Activated CD4-positive, alpha-beta T cell treated with anti-CD3 and anti-CD28 coated beads, Interleukin-2, amount 50 U/mL, for 1 hour (primary cell): ENCODE data around the gene SSNA1.

Experiments used
- DNase-seq: peaks from one replicate; pipeline ENCODE4 v3.0.0-alpha.2; 2020

SSNA1 gene

DNA sequence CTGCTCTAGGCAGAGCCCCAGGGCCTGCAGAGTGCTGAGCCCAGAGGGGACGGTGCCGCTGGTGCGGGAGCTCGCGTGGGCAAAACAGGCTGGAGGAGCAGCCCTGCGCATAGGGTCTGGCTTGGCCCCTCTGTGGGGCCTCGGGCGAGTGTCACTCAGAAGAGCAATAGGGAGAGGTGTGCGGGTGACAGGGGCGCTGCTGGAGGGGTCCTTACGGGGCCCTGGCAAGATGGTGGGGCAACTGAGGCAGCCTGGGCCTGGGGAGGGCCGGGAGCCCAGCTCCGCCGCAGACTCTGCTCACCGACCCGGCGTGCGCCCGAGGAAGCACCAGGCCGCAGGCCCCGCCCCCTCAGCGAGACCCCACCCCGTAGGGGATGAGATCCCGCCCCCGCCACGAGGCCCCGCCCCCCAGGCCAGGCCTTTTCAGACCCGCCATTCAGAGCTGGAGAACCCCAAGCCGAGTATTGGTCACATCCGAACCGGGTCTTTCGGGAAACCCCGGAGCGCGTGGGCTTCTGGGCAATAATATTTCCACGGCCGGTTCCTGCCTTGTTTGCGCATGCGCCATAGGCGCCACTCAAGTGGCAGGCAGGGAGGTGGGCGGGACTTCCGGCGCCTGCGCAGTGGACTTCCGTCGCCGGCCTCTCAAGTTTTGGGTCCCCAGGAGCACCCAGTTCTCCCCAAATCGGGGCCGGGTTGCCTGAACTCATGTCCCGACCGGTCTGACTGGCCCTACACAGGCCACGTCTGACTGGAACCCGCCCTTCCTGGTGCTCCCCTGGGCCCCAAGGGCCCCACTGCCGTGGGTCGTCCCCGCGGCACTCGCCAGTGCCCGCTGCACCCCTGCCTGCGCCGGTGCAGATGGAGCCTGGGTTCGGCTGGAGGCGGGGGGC lies 34.8 kb downstream of the SSNA1 start:
- peak; percentile 96 for DNase-seq

DNA sequence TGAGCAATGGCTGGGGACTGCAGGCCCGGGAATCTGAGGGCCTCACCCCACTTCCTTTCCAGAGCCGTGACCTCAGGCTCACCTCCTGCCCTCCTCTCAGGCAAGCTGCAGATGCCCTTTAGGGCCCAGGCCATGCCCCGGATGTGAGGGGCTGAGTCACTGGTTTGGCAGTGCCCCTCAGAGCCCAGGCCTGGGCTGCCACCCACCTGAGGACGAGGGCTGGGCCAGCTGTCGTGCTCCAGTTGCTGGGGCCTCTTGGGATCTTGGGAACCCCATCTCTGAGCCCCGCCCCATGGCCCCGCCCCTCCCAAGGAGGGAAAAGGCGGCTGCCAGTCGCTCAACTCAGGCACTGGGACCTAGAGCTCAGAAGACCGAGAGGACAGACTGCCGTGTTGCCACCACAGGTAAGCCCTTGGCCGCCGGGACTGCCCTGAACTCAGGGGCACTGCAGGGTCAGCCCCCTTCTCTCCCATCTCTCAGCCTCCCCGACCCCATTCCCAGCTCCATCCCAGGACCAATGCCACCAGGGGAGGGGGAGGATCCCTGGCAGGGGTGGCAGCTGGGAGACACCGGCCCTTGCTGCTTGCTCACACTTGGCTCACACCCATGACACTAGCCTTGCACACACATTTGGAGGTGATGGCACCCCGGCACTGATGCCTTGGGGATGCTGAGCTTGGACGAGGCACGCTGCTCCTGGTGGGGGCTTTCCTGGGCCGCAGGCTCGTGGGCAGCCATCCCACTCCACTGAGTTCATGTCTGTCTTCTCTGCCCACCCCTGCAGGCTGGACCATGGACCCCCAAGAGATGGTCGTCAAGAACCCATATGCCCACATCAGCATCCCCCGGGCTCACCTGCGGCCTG lies 36.6 kb downstream of the SSNA1 start, which contains the start of gene CYSRT1:
CYSRT1 (plus strand) TSS at position 345 of the 865 bp plus-strand sequence; CDS start at position 793, 448 bp downstream.
- no peak for DNase-seq

DNA sequence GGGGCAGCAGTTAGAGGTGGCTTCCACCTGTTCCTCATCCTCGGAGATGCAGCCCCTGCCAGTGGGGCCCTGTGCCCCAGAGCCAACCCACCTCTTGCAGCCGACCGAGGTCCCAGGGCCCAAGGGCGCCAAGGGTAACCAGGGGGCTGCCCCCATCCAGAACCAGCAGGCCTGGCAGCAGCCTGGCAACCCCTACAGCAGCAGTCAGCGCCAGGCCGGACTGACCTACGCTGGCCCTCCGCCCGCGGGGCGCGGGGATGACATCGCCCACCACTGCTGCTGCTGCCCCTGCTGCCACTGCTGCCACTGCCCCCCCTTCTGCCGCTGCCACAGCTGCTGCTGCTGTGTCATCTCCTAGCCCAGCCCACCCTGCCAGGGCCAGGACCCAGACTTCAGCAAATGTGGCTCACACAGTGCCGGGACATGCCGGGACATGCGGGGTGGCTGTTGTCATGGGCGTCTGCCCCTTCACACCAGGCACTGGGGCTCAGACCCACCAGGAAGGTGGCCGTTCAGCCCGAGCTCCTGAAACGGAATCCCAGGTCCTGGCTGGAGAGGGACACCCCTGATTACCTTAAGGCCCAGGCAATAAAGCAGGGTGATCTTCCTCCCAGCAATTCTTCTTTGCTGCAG lies 37.3 kb downstream of the SSNA1 start:
- no peak for DNase-seq

DNA sequence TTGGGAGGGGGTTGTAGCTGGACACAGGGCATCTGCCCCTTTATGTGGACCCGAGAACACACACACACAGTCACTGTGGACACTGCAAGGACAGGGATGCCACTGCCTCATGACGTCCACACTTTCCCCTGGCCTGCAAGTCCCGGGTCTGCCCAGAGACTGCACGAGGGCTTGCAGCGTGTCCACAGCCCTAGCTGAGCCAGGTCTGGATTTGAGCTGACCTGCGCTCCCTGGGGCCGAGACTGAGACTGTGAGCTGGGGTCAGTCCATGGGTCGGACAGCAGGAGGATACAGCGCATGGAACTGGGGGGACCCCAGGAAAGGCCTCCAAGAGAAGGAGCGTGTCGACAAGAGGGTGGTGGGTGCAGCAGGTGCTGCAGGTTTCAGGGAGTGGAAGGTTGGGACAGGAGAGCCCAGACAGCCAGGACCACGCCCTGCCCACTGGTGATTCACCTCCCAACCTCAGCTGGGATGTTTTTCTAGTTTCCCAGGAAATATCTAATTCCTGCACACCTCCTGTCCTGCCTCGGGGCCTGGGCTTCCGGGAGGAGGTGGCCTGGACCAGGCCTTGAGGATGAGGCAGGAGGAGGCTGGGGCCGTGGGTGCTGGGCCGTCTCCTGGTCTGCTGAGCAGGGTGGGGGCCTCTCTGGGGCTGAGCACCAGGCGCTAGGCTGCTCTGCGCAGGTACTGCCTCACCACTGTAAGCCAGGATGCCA lies 38.0 kb downstream of the SSNA1 start:
- no peak for DNase-seq

DNA sequence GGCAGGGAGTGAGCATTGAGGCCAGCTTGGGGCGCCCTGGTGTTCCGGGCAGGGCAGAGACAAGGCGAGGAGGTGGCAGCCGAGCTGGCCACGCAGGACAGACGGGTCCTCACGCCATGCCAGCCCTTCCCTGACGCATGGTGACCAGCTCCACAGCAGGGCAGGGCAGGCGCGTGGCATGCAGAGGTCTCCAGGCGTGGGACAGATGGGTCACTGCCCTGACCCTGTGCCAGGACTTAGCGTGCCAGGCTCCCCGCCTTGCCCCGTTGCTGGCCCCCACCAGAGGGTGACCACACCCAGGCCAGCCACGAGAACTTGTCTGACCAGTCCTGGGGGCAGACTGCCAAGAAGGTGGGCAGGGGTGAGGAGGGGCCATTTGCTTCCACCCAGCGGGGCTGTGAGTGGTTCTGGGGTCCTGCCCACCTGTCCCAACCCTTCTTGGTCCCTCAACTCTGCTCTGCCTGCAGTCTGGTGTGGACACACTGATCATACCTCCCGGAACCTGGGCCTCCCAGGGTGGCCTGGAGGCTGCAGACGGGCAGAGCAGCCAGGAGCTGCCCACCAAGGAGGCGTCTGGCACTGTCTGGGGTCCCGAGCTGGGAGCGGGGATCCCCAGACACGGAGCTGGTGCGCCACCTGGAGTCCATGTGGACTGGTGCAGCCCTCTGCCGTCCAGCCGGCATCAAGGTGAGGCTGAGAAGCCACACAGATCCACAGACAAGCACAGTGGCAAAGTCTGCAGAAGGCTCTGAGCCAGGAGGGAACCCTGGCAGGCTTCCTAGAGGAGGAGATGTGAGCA lies 38.8 kb downstream of the SSNA1 start, which contains the start of gene RNF224:
RNF224 (plus strand) TSS at position 449 of the 799 bp plus-strand sequence. CDS start 834 bp downstream, outside the sequence.
- DNase-seq, result peak; percentile 84

DNA sequence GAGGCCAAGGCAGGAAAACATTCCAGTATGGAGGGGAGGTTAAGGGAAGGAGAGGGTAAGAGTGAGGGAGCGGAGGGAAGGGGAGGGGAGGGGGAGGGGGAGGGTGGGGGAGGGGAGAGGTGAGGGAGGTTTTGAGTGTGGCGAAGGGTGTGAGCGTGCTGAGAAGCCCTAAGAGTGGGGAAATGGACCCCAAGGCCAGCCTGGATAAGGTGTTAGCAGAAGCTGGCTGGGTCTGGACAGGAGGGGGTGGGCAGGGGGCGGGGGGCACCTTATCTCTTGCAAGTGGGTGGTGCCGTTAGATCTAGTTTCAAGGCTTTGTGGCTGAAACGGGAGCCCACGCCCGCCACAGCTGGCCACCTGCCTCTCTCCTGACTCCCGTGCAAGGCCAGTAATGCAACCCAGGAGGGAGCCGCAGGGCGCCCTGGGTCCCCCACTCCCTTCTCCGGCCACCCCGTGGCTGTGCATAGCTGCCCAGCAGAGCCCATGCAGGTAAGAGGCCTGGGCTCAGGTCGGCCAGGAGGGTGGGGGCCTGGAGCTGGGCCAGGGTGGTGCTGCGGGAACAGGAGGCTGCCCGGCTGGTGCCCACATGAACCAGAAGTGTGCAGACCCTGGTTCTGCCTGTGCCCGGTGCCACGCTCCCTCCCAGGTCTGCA lies 39.5 kb downstream of the SSNA1 start:
- no peak for DNase-seq

DNA sequence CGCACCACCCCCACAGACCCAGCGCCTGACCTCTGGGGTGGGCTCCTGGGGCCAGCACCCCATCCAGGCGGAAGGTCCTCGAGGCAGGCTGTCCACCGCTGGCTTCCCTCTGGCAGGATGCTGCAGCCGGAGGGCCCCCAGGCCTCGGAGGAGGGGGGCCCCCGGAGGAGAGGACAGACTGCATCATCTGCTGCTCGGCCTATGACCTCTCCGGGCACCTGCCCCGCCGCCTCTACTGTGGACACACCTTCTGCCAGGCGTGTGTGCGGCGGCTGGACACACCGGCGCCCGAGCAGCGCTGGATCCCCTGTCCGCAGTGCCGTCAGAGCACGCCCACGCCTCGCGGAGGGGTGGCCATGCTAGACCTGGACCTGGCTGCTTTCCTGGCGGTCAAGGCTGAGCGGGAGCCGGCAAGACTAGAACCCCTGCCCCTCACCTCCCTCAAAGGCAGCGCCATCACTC lies 40.1 kb downstream of the SSNA1 start:
- no peak for DNase-seq

DNA sequence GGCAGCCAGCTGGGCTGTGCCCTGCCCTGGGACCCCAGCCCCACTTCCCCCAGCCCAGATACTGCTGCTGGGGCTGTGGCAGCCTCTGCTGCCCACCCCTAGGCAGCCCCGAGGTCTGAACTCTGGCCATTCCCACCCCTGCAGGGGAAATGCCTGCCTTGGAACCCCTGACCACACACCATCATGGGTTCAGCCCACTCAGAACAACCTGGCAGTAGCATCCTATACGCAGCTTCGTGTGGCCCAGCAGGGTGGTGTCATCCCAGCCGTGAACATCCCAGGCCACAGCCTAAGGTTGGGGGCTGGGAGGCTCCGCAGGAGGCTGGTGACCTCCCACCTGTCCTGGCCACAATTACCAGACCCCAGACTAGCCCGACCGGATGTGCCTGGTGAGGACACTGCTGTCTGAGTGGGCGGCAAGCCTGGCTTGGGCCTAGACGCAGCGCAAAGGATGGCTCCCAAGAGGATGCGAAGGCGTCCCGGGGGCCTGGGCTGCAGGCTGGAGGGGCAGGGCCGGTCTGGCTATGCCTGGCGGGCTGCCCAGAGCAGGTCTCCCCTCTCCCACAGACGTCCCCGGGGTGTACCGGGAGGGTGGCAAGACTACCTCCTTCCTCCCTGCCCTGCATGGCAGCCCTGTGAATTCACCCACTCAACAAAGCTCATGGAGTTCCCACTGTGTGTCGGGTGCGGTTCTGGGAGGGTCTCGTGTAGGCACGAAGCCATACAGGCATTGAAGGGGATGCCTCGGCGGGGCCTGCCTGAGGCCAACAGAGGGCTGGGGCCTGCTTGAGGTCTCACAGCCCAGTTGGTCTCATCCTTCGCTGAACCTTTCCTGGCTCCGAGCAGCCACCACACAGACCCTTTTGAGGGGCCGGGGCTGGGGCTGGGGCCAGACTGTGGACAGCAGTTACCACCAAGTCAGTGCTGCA lies 40.8 kb downstream of the SSNA1 start:
- DNase-seq, result no peak

DNA sequence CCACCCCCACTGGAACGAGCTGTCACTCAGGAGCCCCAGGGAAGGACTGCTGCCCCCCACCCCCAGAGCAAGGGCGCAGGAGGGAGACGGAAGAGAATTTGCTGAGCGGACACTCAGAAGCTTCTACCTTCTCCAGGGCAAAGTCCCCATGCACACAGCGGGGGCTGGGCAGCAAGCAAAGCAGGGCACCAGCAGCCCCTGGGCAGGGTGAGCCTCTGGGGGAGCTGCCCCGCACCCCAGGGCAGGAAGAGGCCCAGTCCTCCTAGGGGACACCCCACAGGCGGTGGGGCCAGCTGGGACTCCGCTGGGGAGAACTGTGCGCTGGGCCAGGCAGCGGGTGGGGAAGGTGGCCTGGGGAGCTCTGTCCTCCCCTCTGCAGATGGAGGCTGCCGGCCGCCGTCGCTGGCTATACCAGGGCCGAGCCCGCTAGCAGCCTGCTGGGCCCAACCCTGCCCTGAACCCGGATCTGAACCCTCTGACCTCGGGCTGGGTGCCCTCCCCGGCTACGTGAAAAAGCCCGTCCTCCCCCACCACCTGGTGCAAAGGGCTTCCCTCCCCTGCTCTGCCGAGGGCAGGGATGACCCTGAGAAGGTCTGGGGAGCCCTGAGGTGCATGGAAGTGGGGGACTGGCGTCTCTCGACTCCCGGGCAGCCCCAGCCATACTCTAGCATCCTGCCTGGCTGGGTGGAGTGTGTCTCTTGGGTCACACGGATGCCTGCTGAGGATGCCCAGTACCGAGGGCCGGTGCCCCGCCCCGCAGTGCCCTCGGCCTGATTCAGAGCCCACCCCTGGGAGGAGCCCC lies 41.6 kb downstream of the SSNA1 start:
- no peak for DNase-seq

DNA sequence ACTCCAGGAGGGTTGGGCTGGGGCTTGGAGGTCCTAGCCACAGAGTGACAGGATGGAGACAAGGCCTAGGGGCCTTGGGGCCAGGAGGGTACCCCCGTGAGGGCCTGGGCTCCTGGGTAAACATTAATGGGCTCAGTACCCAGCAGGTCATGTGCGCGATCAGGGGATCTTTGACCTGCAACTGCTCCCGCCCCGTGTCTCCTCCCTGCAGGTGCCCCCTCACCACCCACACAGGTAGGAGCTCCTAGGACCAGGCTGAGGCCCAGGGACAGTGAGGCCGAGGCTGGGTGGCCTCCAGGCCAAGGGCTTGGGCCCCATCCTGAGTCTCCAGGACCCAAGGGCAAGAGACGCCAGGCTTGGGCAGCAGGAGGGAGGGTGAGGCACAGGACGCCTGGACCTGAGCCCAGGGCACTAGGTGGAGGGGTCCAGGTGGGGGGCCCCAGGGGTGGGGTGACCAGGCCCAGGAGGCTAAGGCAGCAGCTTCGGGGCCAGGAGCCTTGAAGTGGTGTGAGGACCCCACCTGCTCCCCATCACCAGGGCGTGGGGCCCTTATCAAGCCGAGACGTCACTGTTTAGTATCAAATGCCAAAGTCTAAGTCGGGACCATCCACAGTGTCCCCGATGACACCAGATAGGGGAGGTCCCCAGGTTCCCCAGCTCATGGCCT lies 42.4 kb downstream of the SSNA1 start, which contains the start of gene SLC34A3:
SLC34A3 (plus strand) TSS at position 197 of the 667 bp plus-strand sequence. CDS start 802 bp downstream, outside the sequence.
- DNase-seq, result no peak

DNA sequence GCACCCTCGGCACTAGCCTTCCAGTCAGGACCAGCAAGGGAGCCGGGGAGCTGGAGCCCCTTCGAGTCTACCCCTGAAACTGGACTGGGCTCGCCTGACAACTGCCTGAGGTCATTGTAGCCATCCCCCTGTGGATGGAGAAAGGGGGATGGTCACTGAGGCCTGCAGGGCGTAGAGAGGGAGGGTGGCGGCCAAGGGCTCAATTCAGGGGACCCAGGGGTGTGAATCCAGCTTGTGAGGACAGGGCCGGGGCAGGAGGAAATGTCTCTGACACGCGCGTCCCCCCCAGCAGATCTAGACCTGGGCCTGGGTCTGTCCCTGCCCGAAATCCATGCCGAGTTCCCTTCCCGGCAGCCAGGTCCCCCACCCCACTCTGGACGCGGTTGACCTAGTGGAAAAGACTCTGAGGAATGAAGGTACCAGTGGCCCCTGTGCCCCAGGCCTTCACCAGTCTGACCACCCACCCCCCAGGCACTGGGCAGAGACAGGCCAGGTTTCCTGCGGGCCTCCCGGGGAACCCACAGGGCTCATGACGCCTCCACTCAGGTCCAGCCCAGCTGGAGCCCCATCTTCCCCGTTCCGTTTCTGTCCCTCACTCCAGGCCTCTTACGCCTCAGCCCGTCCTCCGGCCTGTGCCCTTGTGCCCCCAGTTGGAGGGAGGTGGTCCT lies 43.0 kb downstream of the SSNA1 start:
- no peak for DNase-seq

DNA sequence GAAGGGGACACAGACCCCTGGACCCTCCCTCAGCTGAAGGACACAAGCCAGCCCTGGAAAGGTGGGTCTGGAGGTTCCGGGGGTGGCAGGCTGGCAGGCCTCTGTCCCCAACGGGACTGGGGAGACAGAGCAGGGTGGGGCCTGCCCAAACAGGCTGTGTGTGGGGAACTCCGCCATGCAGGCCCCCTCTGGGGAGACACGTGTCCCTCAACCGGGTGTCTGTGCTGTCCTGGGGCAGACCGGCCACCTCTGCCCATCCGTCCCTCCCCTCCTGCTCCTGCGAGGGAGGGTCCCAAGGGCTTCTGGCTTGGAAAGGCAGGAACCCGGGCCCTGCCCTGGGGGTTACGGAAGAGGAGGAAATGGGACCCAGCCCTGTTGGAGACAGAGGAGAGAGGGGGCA lies 43.6 kb downstream of the SSNA1 start:
- no peak for DNase-seq

DNA sequence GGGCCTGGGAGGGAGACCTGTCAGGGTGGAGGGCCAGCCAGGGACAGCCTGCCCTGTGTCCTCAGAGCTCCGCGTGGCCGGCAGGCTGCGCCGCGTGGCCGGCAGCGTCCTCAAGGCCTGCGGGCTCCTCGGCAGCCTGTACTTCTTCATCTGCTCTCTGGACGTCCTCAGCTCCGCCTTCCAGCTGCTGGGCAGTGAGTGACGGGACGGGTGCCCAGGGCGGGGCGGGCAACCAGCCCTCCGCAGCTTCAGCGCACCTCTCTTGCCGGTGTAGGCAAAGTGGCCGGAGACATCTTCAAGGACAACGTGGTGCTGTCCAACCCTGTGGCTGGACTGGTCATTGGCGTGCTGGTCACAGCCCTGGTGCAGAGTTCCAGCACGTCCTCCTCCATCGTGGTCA lies 44.0 kb downstream of the SSNA1 start:
- no peak for DNase-seq

DNA sequence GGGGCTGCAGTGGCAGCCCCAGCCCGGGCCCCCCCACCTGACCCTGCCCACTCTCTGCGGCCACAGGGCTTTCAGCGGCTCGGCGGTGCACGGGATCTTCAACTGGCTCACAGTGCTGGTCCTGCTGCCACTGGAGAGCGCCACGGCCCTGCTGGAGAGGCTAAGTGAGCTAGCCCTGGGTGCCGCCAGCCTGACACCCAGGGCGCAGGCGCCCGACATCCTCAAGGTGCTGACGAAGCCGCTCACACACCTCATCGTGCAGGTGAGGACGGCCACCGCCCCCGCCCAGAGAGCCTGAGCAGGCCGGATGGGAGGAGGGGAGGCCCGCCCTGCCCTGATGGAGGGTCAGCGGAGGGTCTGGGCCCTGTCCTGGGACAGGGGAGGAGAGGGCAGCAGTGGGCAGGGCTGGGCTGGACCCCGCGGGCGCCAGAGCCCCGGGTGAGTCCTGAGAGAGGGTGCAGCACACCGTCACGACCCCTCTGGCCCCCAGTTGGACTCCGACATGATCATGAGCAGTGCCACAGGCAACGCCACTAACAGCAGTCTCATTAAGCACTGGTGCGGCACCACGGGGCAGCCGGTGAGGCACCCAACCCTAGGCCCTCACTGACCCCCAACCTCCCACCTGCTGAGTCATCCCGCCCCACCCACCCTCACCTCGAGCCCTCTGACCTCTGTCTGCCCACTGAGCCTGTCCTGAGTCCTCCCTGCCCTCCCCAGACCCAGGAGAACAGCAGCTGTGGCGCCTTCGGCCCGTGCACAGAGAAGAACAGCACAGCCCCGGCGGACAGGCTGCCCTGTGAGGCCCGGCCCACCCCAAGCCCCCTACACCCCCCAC lies 44.9 kb downstream of the SSNA1 start:
- DNase-seq, result no peak

DNA sequence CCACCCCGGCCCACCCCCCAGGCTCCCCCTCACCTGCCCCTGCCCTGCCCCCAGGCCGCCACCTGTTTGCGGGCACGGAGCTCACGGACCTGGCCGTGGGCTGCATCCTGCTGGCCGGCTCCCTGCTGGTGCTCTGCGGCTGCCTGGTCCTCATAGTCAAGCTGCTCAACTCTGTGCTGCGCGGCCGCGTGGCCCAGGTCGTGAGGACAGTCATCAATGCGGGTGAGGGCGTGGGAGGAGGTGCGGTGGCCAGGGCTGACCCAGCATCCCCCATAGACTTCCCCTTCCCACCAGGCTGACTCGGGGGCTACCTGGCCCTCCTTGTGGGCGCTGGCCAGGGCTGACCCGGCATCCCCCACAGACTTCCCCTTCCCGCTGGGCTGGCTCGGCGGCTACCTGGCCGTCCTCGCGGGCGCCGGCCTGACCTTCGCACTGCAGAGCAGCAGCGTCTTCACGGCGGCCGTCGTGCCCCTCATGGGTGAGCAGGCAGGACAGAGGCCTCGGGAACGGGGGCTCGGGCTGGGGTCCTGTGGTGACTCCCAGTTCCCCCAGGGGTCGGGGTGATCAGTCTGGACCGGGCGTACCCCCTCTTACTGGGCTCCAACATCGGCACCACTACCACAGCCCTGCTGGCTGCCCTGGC lies 45.7 kb downstream of the SSNA1 start:
- no peak for DNase-seq
